A549 (cell line): ENCODE results near the gene PNMA6F. TPM values are rescaled to one million over a fixed set of nuclear protein-coding genes. Genes with fewer than 3 reads are reported as not detected.

Experiments used
- ATAC-seq, 2 experiments: fragments of 200-7000 bp in 1 of 2; fragments of >200 bp in 1 of 2; cut with Nextera tagmentation in 1 of 2; cut with Tn5 transposase in 1 of 2; 3 replicates each; pipeline versions ENCODE4 v1.8.0 to v1.9.1; 2018 to 2020; ENCODE audit warnings: mild to moderate bottlenecking in 1 of 2, moderate library complexity in 1 of 2
- CTCF ChIA-PET: fragments of 300-600 bp; sonication (Branson Sonifier 250); formaldehyde crosslinking; extraction: SDS; loops from one replicate; lab custom pipeline; 2021; ENCODE audit warnings: antibody characterized with exemption, inconsistent platforms; lab: Yijun Ruan, JAX
- POLR2A ChIA-PET: fragments of 350-600 bp; formaldehyde crosslinking; extraction: SDS; loops from one replicate; lab custom pipeline; 2021; ENCODE audit warnings: antibody characterized with exemption, inconsistent platforms; lab: Yijun Ruan, JAX
- DNase-seq, 2 experiments: peaks; one replicate each; pipeline versions ENCODE4 v3.0.0 to v3.0.0-alpha.2; 2011 to 2016; ENCODE audit warnings: low read depth in 1 of 2, low spot score in 1 of 2
- FAIRE-seq: peaks from 2 replicates; lab custom pipeline; 2011; peaks lifted over from hg19 to GRCh38; lab: Jason Lieb, UNC
- H3K27ac ChIP-seq, 2 experiments: fragments of >200 bp; sonication (Bioruptor Twin); formaldehyde crosslinking; 3 replicates each; pipeline ENCODE4 v1.5.1; 2016 to 2017
- H3K4me1 ChIP-seq: fragments of >200 bp; sonication (Bioruptor Twin); formaldehyde crosslinking; 3 replicates; pipeline ENCODE4 v1.6.1; 2016
- H3K4me2 ChIP-seq: fragments of >200 bp; sonication (Bioruptor Twin); formaldehyde crosslinking; 3 replicates; pipeline ENCODE4 v1.6.1; 2016
- H3K4me3 ChIP-seq: fragments of >200 bp; sonication (Bioruptor Twin); formaldehyde crosslinking; 3 replicates; pipeline ENCODE4 v1.5.1; 2016
- H3K9me3 ChIP-seq: fragments of >200 bp; sonication (Bioruptor Twin); formaldehyde crosslinking; 3 replicates; pipeline ENCODE4 v1.6.1; 2016
- CHD2 ChIP-seq: fragments of 150-350 bp; IDR thresholded peaks from 2 replicates; pipeline ENCODE4 v1.6.1; 2014; ENCODE audit warnings: low read length; ENCODE audit not compliant: partially characterized antibody
- CHD4 ChIP-seq: fragments of 200-600 bp; sonication (generic); IDR thresholded peaks from 2 replicates; pipeline ENCODE4 v1.6.1; 2016; ENCODE audit warnings: antibody characterized with exemption, mild to moderate bottlenecking, borderline replicate concordance
- EHF ChIP-seq: fragments of 250-450 bp; sonication (Bioruptor Pico); IDR thresholded peaks from 2 replicates; pipeline ENCODE4 v1.5.0; 2020; ENCODE audit warnings: mild to moderate bottlenecking
- EHMT2 ChIP-seq: fragments of 200-600 bp; sonication (generic); IDR thresholded peaks from 2 replicates; pipeline ENCODE4 v1.6.1; 2016; ENCODE audit warnings: antibody characterized with exemption, low read depth, mild to moderate bottlenecking, moderate library complexity
- EP300 ChIP-seq, 2 experiments: fragments of >200 bp; sonication (Bioruptor Twin); formaldehyde crosslinking; IDR thresholded peaks; 2 replicates in 1 of 2; 3 replicates in 1 of 2; pipeline ENCODE4 v1.6.1; 2016 to 2017
- ESRRA ChIP-seq: fragments of 150-350 bp; IDR thresholded peaks from 2 replicates; pipeline ENCODE4 v1.6.1; 2014; ENCODE audit warnings: mild to moderate bottlenecking, low read length, borderline replicate concordance
- FOSL2 ChIP-seq, 2 experiments: fragments of 450-650 bp in 1 of 2; fragments of >200 bp in 1 of 2; sonication (Bioruptor Twin) in 1 of 2; formaldehyde crosslinking; IDR thresholded peaks; 2 replicates each; pipeline versions ENCODE4 v1.5.0 to v1.6.1; 2016 to 2020; ENCODE audit warnings: mild to moderate bottlenecking in 1 of 2, moderate library complexity in 1 of 2
- JUN ChIP-seq, 2 experiments: fragments of >200 bp; sonication (Bioruptor Twin); formaldehyde crosslinking; IDR thresholded peaks; 2 replicates in 1 of 2; 3 replicates in 1 of 2; pipeline ENCODE4 v1.6.1; 2016 to 2017
- KDM5A ChIP-seq: fragments of 200-600 bp; sonication (generic); IDR thresholded peaks from 2 replicates; pipeline ENCODE4 v1.6.1; 2016; ENCODE audit warnings: antibody characterized with exemption, mild to moderate bottlenecking
- PHF8 ChIP-seq: fragments of 200-600 bp; sonication (generic); IDR thresholded peaks from 2 replicates; pipeline ENCODE4 v1.6.1; 2016; ENCODE audit warnings: low read depth, mild to moderate bottlenecking, antibody characterized with exemption, moderate library complexity, borderline replicate concordance
- POLR2AphosphoS2 ChIP-seq: conservative IDR thresholded peaks from 2 replicates; pipeline ENCODE4 v1.6.1; 2012; ENCODE audit warnings: low read length, improper control_type of control experiment, inconsistent platforms
- SMC3 ChIP-seq: fragments of >200 bp; sonication (Bioruptor Twin); formaldehyde crosslinking; IDR thresholded peaks from 3 replicates; pipeline ENCODE4 v1.6.1; 2018; ENCODE audit warnings: inconsistent platforms
- TFCP2L1 ChIP-seq: fragments of 250-450 bp; sonication (Bioruptor Pico); IDR thresholded peaks from 2 replicates; pipeline ENCODE4 v1.5.0; 2021; ENCODE audit warnings: mild to moderate bottlenecking
- ZC3H11A ChIP-seq: fragments of 450-650 bp; IDR thresholded peaks from 2 replicates; pipeline ENCODE4 v1.6.1; 2014; ENCODE audit warnings: antibody characterized with exemption, mild to moderate bottlenecking
- ZFP36 ChIP-seq: fragments of 450-650 bp; IDR thresholded peaks from 2 replicates; pipeline ENCODE4 v1.6.1; 2014; ENCODE audit warnings: borderline replicate concordance; ENCODE audit not compliant: partially characterized antibody
- ZNF302 ChIP-seq: fragments of 250-450 bp; sonication (Bioruptor Pico); IDR thresholded peaks from 2 replicates; pipeline ENCODE4 v1.9.0; 2021; ENCODE audit warnings: inconsistent platforms, mild to moderate bottlenecking, moderate library complexity
- ZSCAN20 ChIP-seq: fragments of 250-450 bp; sonication (Bioruptor Pico); IDR thresholded peaks from 2 replicates; pipeline ENCODE4 v1.8.0; 2022; ENCODE audit warnings: mild to moderate bottlenecking, moderate library complexity
- WGBS: methylation state at CpG from one replicate; pipeline ENCODE4 v1.1.6; 2017; ENCODE audit errors: missing lambda C conversion rate; 5-methylcytosine and 5-hydroxymethylcytosine counted together
- polyA plus RNA-seq, 4 experiments: library from polyadenylated mRNA; depleted of rRNA in 3 of 4; stranded (reverse); fragments of >200 nt; fragmentation: RNase III in 1 of 4; extraction: RNeasy Plus Mini Kit Qiagen cat#74134 plus additional on column Dnase treatment in 1 of 4; gene quantifications; 2 replicates in 3 of 4; 3 replicates in 1 of 4; pipeline ENCODE4 v1.2.3, GENCODE V29; 2011 to 2017
- TF ChIP-seq, protein P1 (sequence below): fragments of >200 bp; sonication (Bioruptor Twin); formaldehyde crosslinking; IDR thresholded peaks from 3 replicates; pipeline ENCODE4 v1.6.1; 2016
- TF ChIP-seq, protein P2 (sequence below): fragments of >200 bp; sonication (Bioruptor Twin); formaldehyde crosslinking; IDR thresholded peaks from 2 replicates; pipeline ENCODE4 v1.6.1; 2016
- TF ChIP-seq, protein P3 (sequence below): fragments of 250-450 bp; sonication (Bioruptor Pico); IDR thresholded peaks from 2 replicates; pipeline ENCODE4 v1.5.0; 2020; ENCODE audit warnings: low read depth, mild to moderate bottlenecking, moderate library complexity
- TF ChIP-seq, protein P4 (sequence below): IDR thresholded peaks from 2 replicates; pipeline ENCODE4 v1.6.1; 2012

Gene PNMA6F
- polyA plus RNA-seq, 2 of the 4 experiments (the other 2 are of a cell fraction), result not detected

DNA sequence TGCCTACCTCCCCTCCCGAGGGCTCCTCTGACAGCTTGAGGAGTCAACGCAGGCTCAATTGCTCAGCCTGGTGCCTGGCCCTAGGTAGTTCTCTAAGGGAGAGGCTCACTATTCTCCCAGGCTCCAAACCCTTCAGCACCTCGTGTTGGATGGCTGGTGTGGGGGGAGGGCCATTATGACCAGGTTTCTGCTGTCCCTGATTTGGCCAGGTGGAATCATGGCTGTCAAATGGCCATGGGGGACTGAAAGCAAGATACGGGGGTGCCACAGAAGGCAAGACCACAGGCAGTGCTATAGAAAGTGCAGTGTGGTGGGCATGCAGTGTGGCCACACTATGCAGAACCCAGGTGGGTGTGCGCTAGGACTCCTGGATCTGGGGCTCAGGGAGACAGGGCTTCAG, 9.5 kb downstream of the PNMA6F start:
- no peaks in the 10 kb centered on the region for H3K9me3 ChIP-seq
- no peak overlapping the region for H3K27ac ChIP-seq
- POLR2A ChIA-PET, result no interaction called here
- ATAC-seq (no peak), FAIRE-seq (no peak), DNase-seq (no peak)
- no peak overlapping the region for H3K4me3 ChIP-seq
- TF ChIP-seq ESRRA, result no peak
- TF ChIP-seq TFCP2L1 (CRISPR knock-in tag), result no peak
- TF ChIP-seq CHD4, result no peak
- TF ChIP-seq ZSCAN20, result no peak
- TF ChIP-seq KDM5A, result no peak
- TF ChIP-seq, protein P1, sequence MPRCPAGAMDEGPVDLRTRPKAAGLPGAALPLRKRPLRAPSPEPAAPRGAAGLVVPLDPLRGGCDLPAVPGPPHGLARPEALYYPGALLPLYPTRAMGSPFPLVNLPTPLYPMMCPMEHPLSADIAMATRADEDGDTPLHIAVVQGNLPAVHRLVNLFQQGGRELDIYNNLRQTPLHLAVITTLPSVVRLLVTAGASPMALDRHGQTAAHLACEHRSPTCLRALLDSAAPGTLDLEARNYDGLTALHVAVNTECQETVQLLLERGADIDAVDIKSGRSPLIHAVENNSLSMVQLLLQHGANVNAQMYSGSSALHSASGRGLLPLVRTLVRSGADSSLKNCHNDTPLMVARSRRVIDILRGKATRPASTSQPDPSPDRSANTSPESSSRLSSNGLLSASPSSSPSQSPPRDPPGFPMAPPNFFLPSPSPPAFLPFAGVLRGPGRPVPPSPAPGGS, result no peak
- no peak for TF ChIP-seq ZC3H11A
- no peak for TF ChIP-seq CHD2
- no peak for TF ChIP-seq EHF
- TF ChIP-seq, protein P2, sequence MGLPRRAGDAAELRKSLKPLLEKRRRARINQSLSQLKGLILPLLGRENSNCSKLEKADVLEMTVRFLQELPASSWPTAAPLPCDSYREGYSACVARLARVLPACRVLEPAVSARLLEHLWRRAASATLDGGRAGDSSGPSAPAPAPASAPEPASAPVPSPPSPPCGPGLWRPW, result no peak
- TF ChIP-seq SMC3, result no peak
- TF ChIP-seq POLR2AphosphoS2, result no peak
- TF ChIP-seq, protein P3, sequence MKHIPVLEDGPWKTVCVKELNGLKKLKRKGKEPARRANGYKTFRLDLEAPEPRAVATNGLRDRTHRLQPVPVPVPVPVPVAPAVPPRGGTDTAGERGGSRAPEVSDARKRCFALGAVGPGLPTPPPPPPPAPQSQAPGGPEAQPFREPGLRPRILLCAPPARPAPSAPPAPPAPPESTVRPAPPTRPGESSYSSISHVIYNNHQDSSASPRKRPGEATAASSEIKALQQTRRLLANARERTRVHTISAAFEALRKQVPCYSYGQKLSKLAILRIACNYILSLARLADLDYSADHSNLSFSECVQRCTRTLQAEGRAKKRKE (CRISPR knock-in tag), result no peak
- TF ChIP-seq PHF8, result no peak
- no peak for TF ChIP-seq ZNF302 (CRISPR knock-in tag)
- no peak for TF ChIP-seq JUN (IDR thresholded peaks at IDR 0.05)
- CTCF ChIA-PET, result no interaction called here
- H3K4me1 ChIP-seq, result no peaks in the 10 kb centered on the region
- H3K4me2 ChIP-seq, result no peak overlapping the region
- 64% methylated on average over 3 of the region's 5 CpGs for WGBS

DNA sequence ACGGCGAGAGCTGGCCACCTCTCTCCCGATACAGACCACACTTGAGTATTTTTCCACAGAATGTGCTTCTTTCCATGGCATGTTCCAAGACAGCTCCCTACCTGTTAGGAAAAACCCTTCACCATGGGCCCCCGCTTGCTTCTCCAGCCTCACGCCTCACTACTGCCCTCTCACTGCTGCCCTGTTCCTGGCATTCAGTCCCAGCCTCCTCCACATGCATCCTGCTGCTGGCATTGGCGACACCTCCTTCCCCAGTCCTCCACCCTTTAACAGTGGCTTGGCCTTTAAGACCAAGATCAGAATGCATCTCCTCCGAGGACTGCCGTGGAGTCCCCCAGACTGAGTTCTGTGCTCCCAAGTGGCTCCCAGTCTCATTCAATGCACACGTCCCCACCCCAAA, 10.7 kb downstream of the PNMA6F start:
- 0 out of 6 replicates have a peak, but pooled peaks of 1 of the 2 experiments have one; percentile 40 for ATAC-seq
- Histone ChIP-seq H3K4me1 (no peaks in the 10 kb centered on the region), H3K9me3 (no peaks in the 10 kb centered on the region), H3K4me3 (no peak overlapping the region), H3K4me2 (no peak overlapping the region), H3K27ac (no peak overlapping the region)
- TF ChIP-seq ESRRA (no peak), ZNF302 (CRISPR knock-in tag) (no peak), EHMT2 (no peak), POLR2AphosphoS2 (no peak), ZFP36 (no peak), EP300 (IDR thresholded peaks at IDR 0.05) (no peak), FOSL2 (IDR thresholded peaks at IDR 0.05) (no peak), FOSL2 (CRISPR knock-in tag; IDR thresholded peaks at IDR 0.05) (no peak)
- DNase-seq, result no peak
- CTCF ChIA-PET, result no interaction called here
- no peak for FAIRE-seq
- 65% methylated on average over 9 of the region's 9 CpGs for WGBS
- POLR2A ChIA-PET, result no interaction called here

DNA sequence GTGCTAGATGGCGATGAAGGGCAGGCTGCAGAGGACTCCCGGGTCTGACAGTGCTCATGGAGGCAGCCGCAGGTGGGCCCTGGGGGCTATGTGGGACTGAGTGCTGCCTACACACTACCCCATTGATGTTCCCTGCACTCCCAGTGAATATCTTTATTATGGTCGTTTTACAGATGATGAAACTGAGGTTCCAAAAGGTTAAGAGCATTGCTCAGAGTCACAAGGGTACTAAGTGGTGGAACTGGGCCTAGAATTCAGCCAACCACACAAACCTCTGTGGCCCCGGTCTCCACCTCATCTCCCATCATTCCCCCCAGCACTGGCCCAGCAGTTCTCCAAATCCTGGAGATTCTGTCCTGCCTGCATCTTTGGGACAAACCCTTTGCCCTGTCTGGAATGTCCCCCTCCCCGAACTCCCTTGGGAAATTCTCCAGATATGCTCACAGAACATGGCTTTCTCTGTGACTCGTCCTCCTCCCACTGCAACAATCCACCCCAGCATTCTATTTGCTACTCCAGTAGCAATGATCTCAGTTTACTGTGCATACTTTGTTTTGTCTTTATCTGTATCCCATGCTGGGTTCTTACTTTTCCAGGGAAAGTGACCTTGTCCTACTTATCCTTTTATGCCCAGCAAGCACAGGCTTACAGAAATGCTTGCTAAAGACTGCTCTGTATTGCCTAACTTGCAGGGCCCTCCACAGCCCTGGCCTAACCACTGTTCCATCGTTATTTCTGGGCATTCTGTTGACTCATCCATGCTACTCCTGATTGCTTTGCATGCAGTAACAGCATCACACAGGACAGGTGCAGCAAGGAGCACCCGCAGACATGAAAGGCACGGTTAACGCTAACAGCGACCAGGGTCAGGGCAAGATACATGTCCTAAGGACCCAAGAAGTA, 14.0 kb downstream of the PNMA6F start:
- Histone ChIP-seq H3K27ac (no peak overlapping the region), H3K4me1 (no peaks in the 10 kb centered on the region), H3K9me3 (no peaks in the 10 kb centered on the region), H3K4me2 (no peak overlapping the region), H3K4me3 (no peak overlapping the region)
- ATAC-seq (no peak), FAIRE-seq (no peak), DNase-seq (no peak)
- WGBS, result 49% methylated on average over 12 of the region's 12 CpGs
- ChIA-PET POLR2A (no interaction called here), CTCF (no interaction called here)
- TF ChIP-seq, protein P4, sequence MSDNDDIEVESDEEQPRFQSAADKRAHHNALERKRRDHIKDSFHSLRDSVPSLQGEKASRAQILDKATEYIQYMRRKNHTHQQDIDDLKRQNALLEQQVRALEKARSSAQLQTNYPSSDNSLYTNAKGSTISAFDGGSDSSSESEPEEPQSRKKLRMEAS, result no peak
